Right renal pelvis (tissue), 4 donors: ENCODE data around the gene NIFK. TPM values are rescaled to one million over a fixed set of nuclear protein-coding genes. Genes with fewer than 3 reads are reported as not detected.
"Not testable (repeated sequence)": the region's sequence is repeated elsewhere in the genome, so short reads cannot be mapped to it uniquely, and the experiment has no call there.

Experiments used
- DNase-seq, 4 donors: peaks; one replicate each; pipeline ENCODE4 v3.0.0-alpha.2; 2013; ENCODE audit warnings: low read depth in 4 of 4, low spot score in 3 of 4, missing footprints in 1 of 4
- polyA plus RNA-seq, 4 donors: library from polyadenylated mRNA; unstranded; fragments of 120-200 nt; gene quantifications; one replicate each; pipeline ENCODE4 v1.2.1, GENCODE V29; 2013; ENCODE audit not compliant: insufficient read length in 4 of 4

The NIFK gene
- polyA plus RNA-seq, 4 donors, result 60.4 to 72.1 (median 69.6) TPM

GRCh38 chr2:121697108-121697631 is 39.5 kb downstream of the NIFK start:
- DNase-seq, result no peak

- DNase-seq, result no peak
These were observed 40.2 kb downstream of the NIFK start for GRCh38 chr2:121696410-121696930.

- no peak for DNase-seq
These were observed 41.6 kb downstream of the NIFK start for GRCh38 chr2:121695171-121695451.

GRCh38 chr2:121694398-121695170 is 42.1 kb downstream of the NIFK start:
- DNase-seq, result no peak

GRCh38 chr2:121690572-121690971 is 46.1 kb downstream of the NIFK start:
- DNase-seq, result not testable (repeated sequence)

- DNase-seq, result no peak
These were observed 46.6 kb downstream of the NIFK start for GRCh38 chr2:121690095-121690494.

- no peak for DNase-seq
These were observed 47.3 kb downstream of the NIFK start for GRCh38 chr2:121689356-121689755.

GRCh38 chr2:121688820-121689219 is 47.9 kb downstream of the NIFK start:
- DNase-seq, result no peak

GRCh38 chr2:121686902-121687301 is 49.8 kb downstream of the NIFK start:
- no peak for DNase-seq

GRCh38 chr2:121686218-121686617 is 50.5 kb downstream of the NIFK start:
- DNase-seq, result no peak

- no peak for DNase-seq
These were observed 54.0 kb downstream of the NIFK start for GRCh38 chr2:121682396-121683298.

- DNase-seq, result no peak
These were observed 58.8 kb downstream of the NIFK start for GRCh38 chr2:121677855-121678254.

Other genes with a start within 250 kb of the NIFK start
- under 1 TPM in 1 of 4 donors, not detected in 3; 0.73 TPM for gene RNU4ATAC, start 206.0 kb downstream of the NIFK start, polyA plus RNA-seq
- gene CLASP1, start 87.4 kb downstream of the NIFK start, polyA plus RNA-seq, result 10 to 100 TPM; 39.3 to 48.7 (median 43.9) TPM
- gene TSN, start 18.8 kb upstream of the NIFK start, polyA plus RNA-seq, result 10 to 100 TPM; 84.9 to 96.6 (median 91.2) TPM